GM19023 (cell line): ENCODE data around the gene LRFN3.
"Not testable (repeated sequence)": the region's sequence is repeated elsewhere in the genome, so short reads cannot be mapped to it uniquely, and the experiment has no call there.

Source experiments
- ATAC-seq: cut with Tn5 transposase; IDR thresholded peaks from one replicate; pipeline ENCODE4 v1.9.1; 2021; ENCODE audit warnings: mild to moderate bottlenecking, moderate library complexity; ENCODE audit not compliant: unreplicated experiment

Gene LRFN3

GRCh38 chr19:35973487-35973886, 37.3 kb downstream of the LRFN3 start:
- no peak for ATAC-seq

DNA sequence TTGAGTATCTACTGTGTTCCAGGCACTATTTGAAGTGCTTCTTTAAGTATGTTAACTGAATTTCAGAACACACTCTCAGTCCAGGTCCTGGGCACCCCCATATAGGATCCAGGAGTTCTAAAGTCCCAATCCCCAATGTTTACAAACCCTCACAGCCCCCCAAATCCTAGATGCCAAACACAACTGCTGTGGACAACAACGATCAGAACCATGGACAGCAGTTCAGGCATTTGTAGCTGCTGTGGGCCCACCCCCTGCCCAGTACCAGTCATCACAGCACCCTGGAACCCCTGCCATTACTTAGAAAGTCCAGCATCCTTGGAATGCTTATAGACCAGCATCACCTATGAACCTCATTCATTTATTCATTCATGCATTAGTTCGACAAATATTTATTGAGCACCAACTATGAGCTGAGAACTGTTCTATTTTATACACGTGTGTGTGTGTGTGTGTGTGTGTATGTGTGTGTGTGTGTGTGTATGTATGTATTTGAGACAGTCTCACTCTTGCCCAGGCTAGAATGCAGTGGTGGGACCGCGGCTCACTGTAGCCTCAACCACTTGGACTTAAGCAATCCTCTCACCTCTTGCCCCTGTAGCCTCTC, 39.5 kb downstream of the LRFN3 start:
- no peak for ATAC-seq

DNA sequence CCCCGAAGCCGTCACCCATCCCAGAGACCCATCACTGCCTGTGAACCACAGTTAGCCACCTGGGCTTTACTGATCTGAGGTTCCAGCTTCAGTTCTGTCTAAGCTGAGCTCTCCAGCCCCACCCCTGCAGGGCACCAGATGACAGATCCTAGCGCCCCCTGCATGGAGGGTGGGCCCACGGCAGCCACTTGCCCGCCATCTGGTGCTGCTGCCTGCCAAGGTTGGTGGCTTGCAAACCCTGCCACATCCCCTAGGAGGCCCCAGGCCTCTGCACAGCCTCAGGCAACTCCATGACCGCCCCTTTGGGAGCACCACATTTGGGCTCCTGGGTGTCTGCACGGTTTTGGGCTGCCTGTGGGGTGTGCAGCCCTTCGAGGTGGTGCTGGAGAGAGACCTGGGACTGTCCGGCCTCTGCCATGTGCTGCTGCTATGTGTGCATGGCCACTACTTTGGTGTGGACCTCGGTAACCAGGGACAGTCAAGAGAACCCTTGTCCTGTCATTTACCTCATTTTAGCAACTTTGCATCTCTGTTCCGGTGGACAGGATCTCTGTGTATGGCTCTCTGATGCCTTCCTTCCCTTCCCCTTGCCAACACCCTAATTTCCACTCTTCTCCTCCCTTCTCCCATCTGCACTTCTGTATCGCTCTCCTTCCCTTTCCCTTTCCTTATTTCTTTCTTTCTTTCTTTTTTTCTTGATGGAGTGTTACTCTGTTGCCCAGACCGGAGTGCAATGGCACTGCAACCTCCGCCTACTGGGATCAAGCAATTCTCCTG, 41.5 kb downstream of the LRFN3 start:
- ATAC-seq = no peak

DNA sequence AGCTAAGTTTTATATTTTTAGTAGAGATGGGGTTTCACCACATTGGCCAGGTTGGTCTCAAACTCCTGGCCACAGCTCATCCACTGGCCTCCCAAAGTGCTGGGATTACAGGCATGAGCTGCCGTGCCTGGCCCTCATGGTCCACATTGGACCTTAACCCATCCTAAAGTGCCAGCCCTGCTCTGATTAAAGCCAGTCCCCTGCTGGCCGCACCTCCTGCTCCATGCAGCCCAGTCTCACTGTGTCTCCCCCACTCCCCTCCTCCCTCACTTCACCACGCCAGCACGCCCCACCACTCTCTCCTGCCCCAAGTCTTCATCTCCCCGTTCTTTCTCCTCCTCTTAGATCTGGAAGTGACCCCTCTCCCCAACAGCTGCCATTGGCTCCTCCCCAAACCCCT, 42.1 kb downstream of the LRFN3 start:
- ATAC-seq = no peak

- ATAC-seq = no peak
These were observed 42.7 kb downstream of the LRFN3 start for GRCh38 chr19:35978832-35979365.

DNA sequence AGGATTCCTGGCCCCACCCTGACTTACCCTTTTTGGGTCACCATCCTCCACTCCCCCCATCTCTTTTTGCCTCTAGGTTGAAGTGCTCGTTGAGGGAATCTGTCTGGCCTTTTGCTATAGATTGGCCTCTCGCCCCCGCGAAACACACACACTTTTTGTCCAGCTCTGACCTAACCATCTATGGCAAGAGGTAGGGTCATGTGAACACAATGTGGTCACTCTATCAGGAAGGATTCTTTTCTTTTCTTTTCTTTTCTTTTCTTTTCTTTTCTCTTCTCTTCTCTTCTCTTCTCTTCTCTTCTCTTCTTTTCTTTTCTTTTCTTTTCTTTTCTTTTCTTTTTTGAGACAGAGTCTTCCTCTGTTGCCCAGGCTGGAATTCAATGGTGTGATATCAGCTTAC, 44.8 kb downstream of the LRFN3 start:
- not testable (repeated sequence) for ATAC-seq

DNA sequence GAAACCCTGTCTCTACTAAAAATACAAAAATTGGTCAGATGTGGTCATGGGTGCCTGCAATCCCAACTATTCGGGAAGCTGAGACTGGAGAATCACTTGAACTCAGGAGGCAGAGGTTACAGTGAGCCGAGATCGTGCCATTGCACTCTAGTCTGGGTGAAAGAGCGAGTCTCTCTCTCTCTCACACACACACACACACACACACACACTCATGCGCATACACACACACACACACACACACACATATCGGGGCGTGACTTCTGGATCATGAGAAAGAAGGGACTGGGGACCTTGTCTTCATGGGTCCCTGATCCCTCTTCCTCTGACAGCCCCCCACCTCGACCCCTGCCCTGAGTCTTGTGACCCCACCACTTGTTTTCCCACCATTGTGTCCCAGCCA, 47.0 kb downstream of the LRFN3 start:
- ATAC-seq = no peak

GRCh38 chr19:35986111-35986510, 49.9 kb downstream of the LRFN3 start:
- ATAC-seq = no peak

- ATAC-seq = no peak
These were observed 50.7 kb downstream of the LRFN3 start for GRCh38 chr19:35986664-35987570.

DNA sequence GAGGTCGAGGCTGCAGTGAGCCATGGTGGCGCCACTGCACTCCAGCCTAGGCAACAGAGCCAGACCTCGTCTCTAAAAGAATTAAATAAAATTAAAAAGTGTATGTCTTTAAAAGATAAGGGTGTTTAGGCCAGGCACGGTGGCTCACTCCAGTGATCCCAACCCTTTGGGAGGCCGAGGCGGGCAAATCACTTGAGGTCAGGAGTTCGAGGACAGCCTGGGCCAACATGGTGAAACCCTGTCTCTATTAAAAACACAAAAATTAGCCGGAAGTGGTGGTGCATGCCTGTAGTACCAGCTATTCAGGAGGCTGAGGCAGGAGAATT, 51.4 kb downstream of the LRFN3 start:
- no peak for ATAC-seq

DNA sequence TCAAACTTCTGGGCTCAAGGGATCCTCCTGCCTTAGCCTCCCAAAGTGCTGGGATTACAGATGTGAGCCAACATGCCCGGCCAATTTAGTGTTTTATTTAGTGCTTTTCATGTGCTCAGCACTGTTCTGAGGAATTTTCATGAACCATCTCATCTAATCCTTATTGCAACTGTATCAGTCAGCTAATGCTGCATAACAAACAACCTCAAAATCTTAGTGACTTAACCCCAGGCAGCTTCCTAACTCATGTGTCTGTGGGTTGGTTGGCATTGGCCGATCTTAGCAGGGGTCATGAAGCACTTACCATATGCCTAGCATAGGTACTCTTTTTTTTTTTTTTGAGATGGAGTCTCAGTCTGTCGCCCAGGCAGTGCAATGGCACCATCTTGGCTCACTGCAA, 52.6 kb downstream of the LRFN3 start:
- ATAC-seq = no peak

GRCh38 chr19:35990156-35990555, 54.0 kb downstream of the LRFN3 start:
- no peak for ATAC-seq

DNA sequence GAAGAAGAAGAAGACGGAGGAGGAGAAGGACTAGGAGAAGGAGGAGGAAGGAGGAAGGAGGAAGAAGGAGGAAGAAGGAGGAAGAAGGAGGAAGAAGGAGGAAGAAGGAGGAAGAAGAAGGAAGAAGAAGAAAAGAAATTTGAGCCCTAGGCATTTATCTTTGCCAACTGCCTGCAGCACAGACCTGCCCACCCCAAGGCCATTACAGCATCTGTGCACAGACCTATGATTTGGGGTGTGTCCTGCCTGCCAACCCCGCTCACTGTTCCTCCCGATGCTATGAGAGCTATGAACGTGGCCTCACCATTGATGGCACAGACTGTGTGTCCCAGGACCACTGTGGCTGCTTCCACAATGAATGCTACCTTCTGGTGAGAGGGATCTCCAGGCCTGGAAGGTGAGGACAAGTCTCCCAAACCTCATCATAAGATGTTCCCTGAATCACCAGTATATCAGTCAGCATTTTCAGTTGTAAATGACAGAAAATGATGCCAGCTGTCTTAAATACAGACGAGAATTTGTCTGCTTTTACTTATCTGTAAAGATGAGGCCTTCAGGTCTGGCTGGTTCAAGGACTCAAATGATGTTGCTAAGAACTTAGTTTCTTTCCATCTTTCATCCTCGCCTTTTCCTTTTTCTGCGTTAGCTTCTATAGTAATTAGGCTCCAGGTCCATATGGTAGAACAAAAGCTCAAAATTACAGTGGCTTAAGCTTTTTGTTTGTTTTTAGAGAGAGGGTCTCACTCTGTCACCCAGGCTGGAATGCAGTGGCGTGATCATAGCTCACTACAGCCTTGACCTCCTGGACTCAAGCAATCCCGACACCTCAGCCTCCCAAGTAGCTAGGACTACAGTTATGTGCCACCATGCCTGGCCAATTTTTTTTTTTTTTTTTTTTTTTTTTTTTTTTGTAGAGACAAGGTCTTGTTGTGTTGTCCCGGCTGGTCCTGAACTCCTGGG, 54.9 kb downstream of the LRFN3 start:
- ATAC-seq = no peak

DNA sequence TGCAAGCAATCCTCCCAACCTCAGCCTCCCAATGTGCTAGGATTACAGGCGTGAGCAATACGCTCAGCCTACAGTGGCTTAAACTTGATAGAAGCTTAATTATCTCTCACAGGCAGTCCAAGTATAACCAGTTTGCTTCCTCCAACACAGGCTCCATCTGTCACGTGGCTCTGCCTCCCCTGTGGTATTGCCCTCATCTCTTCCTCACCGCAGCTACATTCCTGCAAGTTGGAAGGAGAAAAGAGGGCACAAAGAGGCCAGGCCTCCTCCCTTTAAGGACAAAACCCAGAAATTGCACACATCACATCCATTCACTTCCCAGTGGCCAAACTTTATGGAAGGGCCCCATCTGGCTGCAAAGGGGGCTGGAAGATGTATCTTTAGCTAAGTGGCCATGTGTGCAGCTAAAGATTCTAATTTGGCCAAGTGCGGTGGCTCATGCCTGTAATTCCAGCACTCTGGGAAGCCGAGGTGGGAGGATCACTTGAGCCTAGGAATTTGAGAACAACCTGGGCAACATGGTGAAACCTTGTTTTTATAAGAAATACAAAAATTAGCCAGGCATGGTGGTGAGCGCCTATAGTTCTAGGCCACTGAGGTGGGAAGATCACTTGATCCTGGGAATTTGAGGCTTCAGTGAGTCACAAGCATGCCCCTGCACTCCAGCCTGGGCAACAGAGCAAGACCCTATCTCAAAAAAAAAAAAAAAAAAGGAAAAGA, 55.7 kb downstream of the LRFN3 start:
- no peak for ATAC-seq

GRCh38 chr19:35992907-35993765, 57.0 kb downstream of the LRFN3 start:
- ATAC-seq = no peak

GRCh38 chr19:35993923-35994598, 57.9 kb downstream of the LRFN3 start:
- ATAC-seq = no peak
